GM21529 (cell line): ENCODE measurements around the gene SUN2.

Source experiments
- ATAC-seq: cut with Tn5 transposase; IDR thresholded peaks from one replicate; pipeline ENCODE4 v1.9.1; 2021; ENCODE audit not compliant: unreplicated experiment

SUN2 gene

GRCh38 chr22:38755155-38755910 lies 465 bp downstream of the SUN2 start:
- peak; percentile 21 for ATAC-seq

GRCh38 chr22:38754751-38755154 lies 1.0 kb downstream of the SUN2 start:
- ATAC-seq, result no peak

GRCh38 chr22:38753948-38754750 lies 1.6 kb downstream of the SUN2 start:
- ATAC-seq, result no peak

GRCh38 chr22:38751422-38752346 lies 4.1 kb downstream of the SUN2 start:
- no peak for ATAC-seq

- ATAC-seq, result no peak
Observed at GRCh38 chr22:38751066-38751421, 4.8 kb downstream of the SUN2 start.

- ATAC-seq, result no peak
Observed at GRCh38 chr22:38750638-38751037, 5.2 kb downstream of the SUN2 start.

GRCh38 chr22:38750104-38750503 lies 5.7 kb downstream of the SUN2 start:
- no peak for ATAC-seq

- ATAC-seq, result no peak
Observed at GRCh38 chr22:38748487-38749136, 7.2 kb downstream of the SUN2 start.

- ATAC-seq, result no peak
Observed at GRCh38 chr22:38745676-38746460, 9.9 kb downstream of the SUN2 start.

- ATAC-seq, result no peak
Observed at GRCh38 chr22:38744981-38745380, 10.8 kb downstream of the SUN2 start.

GRCh38 chr22:38742176-38742942 lies 13.4 kb downstream of the SUN2 start:
- ATAC-seq, result no peak

- no peak for ATAC-seq
Observed at GRCh38 chr22:38741576-38741975, 14.2 kb downstream of the SUN2 start.

GRCh38 chr22:38741166-38741565 lies 14.6 kb downstream of the SUN2 start:
- ATAC-seq, result no peak

GRCh38 chr22:38740754-38741153 lies 15.0 kb downstream of the SUN2 start:
- ATAC-seq, result no peak

- ATAC-seq, result no peak
Observed at GRCh38 chr22:38740116-38740723, 15.6 kb downstream of the SUN2 start.

- no peak for ATAC-seq
Observed at GRCh38 chr22:38739300-38740055, 16.3 kb downstream of the SUN2 start.

- ATAC-seq, result no peak
Observed at GRCh38 chr22:38738475-38739070, 17.2 kb downstream of the SUN2 start.
